ENCODE data around the gene FBXO24. TPM values are rescaled to one million over a fixed set of nuclear protein-coding genes. Genes with fewer than 3 reads are reported as not detected.

FBXO24 gene
- total and polyA plus RNA-seq, 2 of the 4 experiments (the other 2 are of a cell fraction): 0.43 to 0.54 TPM

GRCh38 chr7:100561491-100562194 is 24.5 kb upstream of the FBXO24 start:
- dilution Hi-C loops (cut with HindIII; ENCODE audit: low sequenced_read_pairs, unreplicated experiment) (no loop called here), intact Hi-C loops (cut with micrococcal nuclease) (no loop called here), in situ Hi-C loops (cut with MboI; ENCODE audit: low sequenced_read_pairs) (loop anchor here (5.0 kb wide), 1 partner anchor 89 kb away; no protein-coding TSS in a partner anchor)
- Histone ChIP-seq H2BK15ac (ENCODE audit: low read depth, low read length) (no peak overlapping the region), H2BK20ac (ENCODE audit: low read depth, low read length) (no peak overlapping the region), H3K4ac (ENCODE audit: low read depth, low read length) (no peak overlapping the region), H3K4me3 (ENCODE audit: insufficient read depth, low read depth, low read length) (no peak overlapping the region), H3K9ac (ENCODE audit: low read depth, low read length) (no peak overlapping the region), H3K9me3 (ENCODE audit: control insufficient read depth, insufficient read depth, low read length) (no peaks in the 10 kb centered on the region), H3K4me2 (ENCODE audit: low read depth, low read length) (no peak overlapping the region), H2AFZ (replicated peaks; ENCODE audit: low read length, poor library complexity) (no peak overlapping the region), H3K14ac (replicated peaks; ENCODE audit: low read depth, low read length) (no peak overlapping the region), H3K56ac (ENCODE audit: extremely low read depth, insufficient read depth, low read length) (no peak overlapping the region), H3K27me3 (ENCODE audit: control insufficient read depth, insufficient read depth, low read length) (no peaks in the 10 kb centered on the region), H3K4me1 (ENCODE audit: control insufficient read depth, insufficient read depth, low read length) (peaks cover 2% of the 10 kb centered on the region; the same call in 1 of the 2 replicates), H3K23ac (ENCODE audit: low read depth, low read length) (no peak overlapping the region), H2AK5ac (ENCODE audit: low read depth, low read length) (no peak overlapping the region), H3K36me3 (ENCODE audit: control insufficient read depth, insufficient read depth, low read length) (no peaks in the 10 kb centered on the region), H3K9me1 (ENCODE audit: insufficient read depth, low read length) (no peaks in the 10 kb centered on the region), H3K18ac (ENCODE audit: low read depth, low read length) (no peak overlapping the region), H3K79me1 (ENCODE audit: low read depth in 1 of 2, low read length in 2 of 2) (no peaks in the 10 kb centered on the region), H4K8ac (ENCODE audit: low read depth in 2 of 2, low read length in 2 of 2) (no peak overlapping the region), H4K5ac (ENCODE audit: low read depth, low read length) (no peak overlapping the region), H2BK5ac (ENCODE audit: low read depth, low read length, poor library complexity, severe bottlenecking) (no peak overlapping the region), H4K20me1 (ENCODE audit: insufficient read depth, low read length) (no peaks in the 10 kb centered on the region), H2BK120ac (ENCODE audit: low read depth, low read length) (no peak overlapping the region), H2AK9ac (replicated peaks; ENCODE audit: low read depth, low read length, poor library complexity) (no peak overlapping the region), H4K91ac (ENCODE audit: insufficient read depth, low read depth, low read length) (no peak overlapping the region), H3K27ac (ENCODE audit: insufficient read depth, low read length) (no peak overlapping the region)
- ATAC-seq (ENCODE audit: low read depth) (no peak), DNase-seq (no peak)
- BruUV-seq (replicated peaks): no TSS peak
- ChIA-PET CTCF (no interaction called here), POLR2A (ENCODE audit: unreplicated experiment) (interaction anchor here (0.7 kb wide), 1 partner anchor 25 kb away, joined by 5 read pairs; no protein-coding TSS in a partner anchor)
- TF ChIP-seq RAD21 (IDR thresholded peaks at IDR 0.05; ENCODE audit: low read length) (no peak), SMC3 (IDR thresholded peaks at IDR 0.05; ENCODE audit: low read depth, low read length) (no peak), MXI1 (IDR thresholded peaks at IDR 0.05; ENCODE audit: borderline replicate concordance, low read depth, low read length) (no peak), CHD1 (IDR thresholded peaks at IDR 0.05; ENCODE audit: low read depth, low read length) (no peak), FOS (IDR thresholded peaks at IDR 0.05; ENCODE audit: low read depth, low read length) (no peak), MAFK (IDR thresholded peaks at IDR 0.05; ENCODE audit: low read depth, low read length) (no peak), POLR2A (IDR thresholded peaks at IDR 0.05; ENCODE audit: low read depth, low read length) (no peak), ELK1 (IDR thresholded peaks at IDR 0.05; ENCODE audit: borderline replicate concordance, low read depth, low read length) (no peak), RFX5 (IDR thresholded peaks at IDR 0.05; ENCODE audit: low read depth, low read length) (no peak), CTCF (conservative IDR thresholded peaks at IDR 0.05; ENCODE audit: low read depth, low read length) (no peak), RCOR1 (IDR thresholded peaks at IDR 0.05; ENCODE audit: insufficient replicate concordance, low read length) (no peak), NFE2L2 (IDR thresholded peaks at IDR 0.05; ENCODE audit: low read depth, low read length) (no peak), USF2 (IDR thresholded peaks at IDR 0.05; ENCODE audit: low read depth, low read length) (no peak), BHLHE40 (IDR thresholded peaks at IDR 0.05; ENCODE audit: low read depth, low read length) (no peak), MAZ (IDR thresholded peaks at IDR 0.05; ENCODE audit: borderline replicate concordance, low read depth, low read length) (no peak), CEBPB (IDR thresholded peaks at IDR 0.05; ENCODE audit: low read depth, low read length) (no peak)
- 73% methylated on average over 2 of the region's 12 CpGs; no CpG with 5 or more reads in 1 of the 2 experiments for WGBS, 2 experiments (ENCODE audit: extremely low coverage in 2 of 2, insufficient read length in 1 of 2)

Measured in IMR-90 (cell line).